Mesothelial cell of epicardium (in vitro differentiated cells): Measurements from ENCODE around the gene CCDC6. TPM values are rescaled to one million over a fixed set of nuclear protein-coding genes. Genes with fewer than 3 reads are reported as not detected.

Experiments used
- DNase-seq, 2 experiments: peaks; one replicate each; pipeline ENCODE4 v3.0.0; 2021; ENCODE audit warnings: low spot score in 2 of 2; ENCODE audit not compliant: unreplicated experiment in 2 of 2
- H3K27ac Mint-ChIP-seq: 2 replicates; pipeline ENCODE4 v1.8.0; 2021; ENCODE audit warnings: mixed read lengths
- H3K27me3 Mint-ChIP-seq: 2 replicates; pipeline ENCODE4 v1.8.0; 2021; ENCODE audit warnings: low read depth, mixed read lengths
- H3K36me3 Mint-ChIP-seq: 2 replicates; pipeline ENCODE4 v1.8.0; 2021; ENCODE audit warnings: mixed read lengths
- H3K4me1 Mint-ChIP-seq: 2 replicates; pipeline ENCODE4 v1.8.0; 2021; ENCODE audit warnings: mixed read lengths
- H3K4me3 Mint-ChIP-seq: 2 replicates; pipeline ENCODE4 v1.8.0; 2021; ENCODE audit warnings: mild to moderate bottlenecking, moderate library complexity, mixed read lengths
- H3K9me3 Mint-ChIP-seq: 2 replicates; pipeline ENCODE4 v1.8.0; 2021; ENCODE audit warnings: mixed read lengths
- total RNA-seq: library from RNA; stranded (reverse); gene quantifications from 3 replicates; pipeline ENCODE4 v1.2.1, GENCODE V29; 2021
- TF ChIP-seq, protein P1 (sequence below): fragments of 200-600 bp; sonication (generic); IDR thresholded peaks from one replicate; pipeline ENCODE4 v1.5.0; 2021; ENCODE audit warnings: antibody characterized with exemption; ENCODE audit not compliant: unreplicated experiment

CCDC6 gene
- total RNA-seq, 1 donor from 2014 or later: 50.5 TPM

DNA sequence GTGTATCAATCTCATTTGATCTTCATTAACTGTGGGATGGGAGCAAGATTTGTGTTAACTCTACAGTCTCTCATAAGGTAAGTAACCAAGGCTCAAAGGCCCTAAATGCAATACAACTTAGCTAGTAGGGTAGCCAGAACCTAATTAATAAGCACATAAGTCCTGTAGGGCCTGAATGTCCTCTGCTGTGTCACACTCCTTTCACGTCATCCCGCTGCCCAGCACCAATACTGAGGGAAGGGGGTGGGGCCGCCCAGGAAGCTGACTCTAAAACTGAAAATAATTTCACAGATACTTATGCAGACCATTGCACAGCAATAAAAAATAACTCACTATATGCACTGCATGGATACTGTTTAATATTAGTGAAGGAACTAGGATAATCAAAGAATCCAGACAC is 13.7 kb downstream of the CCDC6 start:
- H3K36me3 Mint-ChIP-seq: peaks cover 9% of the 10 kb centered on the region
- H3K4me1 Mint-ChIP-seq: peaks cover 59% of the 10 kb centered on the region
- no peaks in the 10 kb centered on the region for H3K9me3 Mint-ChIP-seq

DNA sequence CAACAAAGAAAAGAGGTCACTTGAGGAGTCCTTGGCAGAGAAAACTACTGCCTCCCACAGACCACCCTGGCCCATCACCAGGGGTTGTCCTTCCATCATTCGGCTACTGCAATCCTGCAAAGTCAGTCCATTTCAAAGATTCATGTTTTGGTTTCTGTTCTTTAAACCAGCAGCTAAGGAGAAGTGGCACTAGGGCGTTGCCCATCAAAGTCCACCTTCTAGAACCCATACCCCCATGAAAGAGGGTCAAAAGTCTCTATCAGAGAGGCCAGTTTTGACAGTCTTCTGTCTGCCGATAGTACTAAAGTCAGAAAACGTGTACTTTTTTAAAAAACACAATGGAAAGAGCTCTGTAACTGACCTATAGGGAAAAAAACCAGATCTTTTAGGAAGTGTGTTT is 14.4 kb downstream of the CCDC6 start:
- Mint-ChIP-seq H3K27ac (no peak overlapping the region), H3K36me3 (peaks cover 9% of the 10 kb centered on the region), H3K4me3 (no peak overlapping the region), H3K27me3 (no peaks in the 10 kb centered on the region), H3K9me3 (no peaks in the 10 kb centered on the region), H3K4me1 (peaks cover 59% of the 10 kb centered on the region)
- DNase-seq: no peak
- TF ChIP-seq, protein P1, sequence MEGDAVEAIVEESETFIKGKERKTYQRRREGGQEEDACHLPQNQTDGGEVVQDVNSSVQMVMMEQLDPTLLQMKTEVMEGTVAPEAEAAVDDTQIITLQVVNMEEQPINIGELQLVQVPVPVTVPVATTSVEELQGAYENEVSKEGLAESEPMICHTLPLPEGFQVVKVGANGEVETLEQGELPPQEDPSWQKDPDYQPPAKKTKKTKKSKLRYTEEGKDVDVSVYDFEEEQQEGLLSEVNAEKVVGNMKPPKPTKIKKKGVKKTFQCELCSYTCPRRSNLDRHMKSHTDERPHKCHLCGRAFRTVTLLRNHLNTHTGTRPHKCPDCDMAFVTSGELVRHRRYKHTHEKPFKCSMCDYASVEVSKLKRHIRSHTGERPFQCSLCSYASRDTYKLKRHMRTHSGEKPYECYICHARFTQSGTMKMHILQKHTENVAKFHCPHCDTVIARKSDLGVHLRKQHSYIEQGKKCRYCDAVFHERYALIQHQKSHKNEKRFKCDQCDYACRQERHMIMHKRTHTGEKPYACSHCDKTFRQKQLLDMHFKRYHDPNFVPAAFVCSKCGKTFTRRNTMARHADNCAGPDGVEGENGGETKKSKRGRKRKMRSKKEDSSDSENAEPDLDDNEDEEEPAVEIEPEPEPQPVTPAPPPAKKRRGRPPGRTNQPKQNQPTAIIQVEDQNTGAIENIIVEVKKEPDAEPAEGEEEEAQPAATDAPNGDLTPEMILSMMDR: no peak

More for the DNA sequence above, 13.7 kb downstream of the CCDC6 start:
- no peak overlapping the region for H3K4me3 Mint-ChIP-seq
- H3K27ac Mint-ChIP-seq: no peak overlapping the region
- no peak for DNase-seq
- TF ChIP-seq, protein P1: no peak
- H3K27me3 Mint-ChIP-seq: no peaks in the 10 kb centered on the region

DNA sequence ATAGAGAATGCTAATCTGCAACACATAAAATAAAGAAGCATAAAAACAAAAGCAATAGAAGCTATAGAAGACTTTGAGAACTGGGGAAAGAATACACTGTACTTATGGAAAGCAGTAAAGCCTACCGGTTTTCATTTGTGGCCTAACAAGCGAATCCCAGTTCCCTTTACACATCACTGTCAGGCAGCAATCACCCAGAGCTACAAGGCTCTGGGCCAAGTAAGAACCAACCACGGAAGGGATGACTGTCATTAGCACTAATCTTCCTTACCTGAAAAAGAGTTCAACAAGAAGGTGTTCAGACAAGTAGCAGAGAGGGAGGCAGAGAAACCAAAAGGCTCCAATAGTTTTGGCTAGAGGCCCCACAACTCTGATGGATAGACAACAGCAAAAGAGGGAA is 15.0 kb downstream of the CCDC6 start:
- Mint-ChIP-seq H3K27me3 (no peaks in the 10 kb centered on the region), H3K36me3 (peaks cover 9% of the 10 kb centered on the region)
- TF ChIP-seq, protein P1: no peak

DNA sequence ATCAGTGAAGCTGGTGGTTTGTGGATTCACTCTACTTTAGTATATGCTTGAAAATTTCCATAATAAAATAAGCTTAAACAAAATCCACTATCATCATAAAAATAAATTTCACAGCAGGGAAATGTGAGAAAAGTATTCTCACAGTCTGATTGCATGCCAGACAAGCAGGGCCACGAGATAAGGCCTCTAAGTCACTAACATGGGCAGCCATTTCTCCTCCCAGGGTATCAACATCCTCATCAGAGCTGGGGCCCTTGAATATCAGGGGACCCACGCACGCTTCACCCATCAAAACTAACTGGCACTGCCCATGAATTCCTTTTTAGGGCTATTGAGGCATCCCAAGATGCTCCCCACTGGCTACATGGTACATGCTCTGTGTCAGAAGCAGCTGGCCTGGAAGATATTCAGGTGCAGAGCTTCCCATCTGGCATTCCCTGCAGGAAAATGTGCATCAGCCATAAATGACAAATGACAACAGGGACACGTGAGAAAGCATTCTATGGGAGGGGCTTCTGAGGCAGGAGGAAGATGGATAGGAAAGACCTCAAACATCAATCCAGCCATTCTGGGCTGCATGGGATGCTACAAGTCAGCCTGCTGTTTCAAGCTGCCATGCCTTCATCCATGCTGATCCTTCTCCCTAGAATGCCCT is 17.4 kb downstream of the CCDC6 start:
- Mint-ChIP-seq H3K36me3 (peaks cover 9% of the 10 kb centered on the region), H3K27me3 (no peaks in the 10 kb centered on the region), H3K27ac (peak overlapping the region; percentile 70), H3K9me3 (no peaks in the 10 kb centered on the region), H3K4me1 (peaks cover 60% of the 10 kb centered on the region), H3K4me3 (no peak overlapping the region)
- TF ChIP-seq, protein P1: no peak
- DNase-seq: no peak

More for the DNA sequence above, 15.0 kb downstream of the CCDC6 start:
- no peak for DNase-seq
- peak overlapping the region; percentile 4 for H3K27ac Mint-ChIP-seq
- H3K4me3 Mint-ChIP-seq: no peak overlapping the region
- peaks cover 64% of the 10 kb centered on the region for H3K4me1 Mint-ChIP-seq
- H3K9me3 Mint-ChIP-seq: no peaks in the 10 kb centered on the region

DNA sequence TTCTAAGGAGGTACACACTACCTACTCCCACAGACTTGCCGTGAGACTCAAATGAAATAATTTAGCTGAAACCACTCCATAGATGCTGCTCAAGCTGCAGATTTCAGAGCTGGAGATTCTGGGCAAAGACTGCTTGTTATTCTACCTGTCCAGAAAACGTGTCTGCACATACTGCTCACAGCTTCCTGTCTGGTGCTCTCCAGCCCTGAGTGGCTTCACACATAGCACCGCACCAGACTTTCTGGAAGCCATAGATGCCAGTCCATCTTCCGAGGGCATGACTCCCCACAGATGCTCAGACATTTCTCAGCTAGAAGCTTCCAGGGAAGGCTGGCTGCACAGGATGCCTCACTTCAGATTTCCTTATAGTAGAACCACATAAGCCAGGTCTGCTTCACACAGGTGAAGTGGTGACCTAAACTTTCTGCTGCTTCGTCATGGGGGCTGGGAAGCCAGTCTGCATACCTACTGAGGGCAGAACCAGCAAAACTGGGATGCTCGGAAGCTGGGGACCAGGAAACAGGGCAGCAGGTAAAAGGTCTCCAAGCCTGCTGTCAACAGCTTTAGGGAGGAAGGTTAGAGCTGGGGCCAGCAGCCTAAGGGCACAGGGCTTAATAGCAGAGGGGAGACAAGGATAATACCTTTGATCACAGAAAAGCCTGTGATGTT is 18.2 kb downstream of the CCDC6 start:
- no peaks in the 10 kb centered on the region for H3K27me3 Mint-ChIP-seq
- H3K27ac Mint-ChIP-seq: peak overlapping the region; percentile 70
- H3K4me3 Mint-ChIP-seq: no peak overlapping the region
- peaks cover 54% of the 10 kb centered on the region for H3K4me1 Mint-ChIP-seq
- DNase-seq: no peak
- peaks cover 9% of the 10 kb centered on the region for H3K36me3 Mint-ChIP-seq
- H3K9me3 Mint-ChIP-seq: no peaks in the 10 kb centered on the region
- TF ChIP-seq, protein P1: no peak
